Pancreas (tissue), 10 donors: Measurements from ENCODE around the gene SYTL3. TPM values are rescaled to one million over a fixed set of nuclear protein-coding genes. Genes with fewer than 3 reads are reported as not detected.
"Not testable (repeated sequence)": the region's sequence is repeated elsewhere in the genome, so short reads cannot be mapped to it uniquely, and the experiment has no call there.

Source experiments
- ATAC-seq, 4 donors: fragments of 200-7000 bp; cut with Tn5 transposase; one replicate each; pipeline versions ENCODE4 v1.8.0 to v1.9.1; 2020; ENCODE audit warnings: mild to moderate bottlenecking in 4 of 4, moderate library complexity in 4 of 4
- DNase-seq, 6 donors: peaks; one replicate each; pipeline ENCODE4 v3.0.0-alpha.2; 2020
- FAIRE-seq: peaks from 2 replicates; lab custom pipeline; 2012; peaks lifted over from hg19 to GRCh38; lab: Jason Lieb, UNC
- H3K27ac ChIP-seq, 4 donors: fragments of 200-600 bp; sonication (generic); 1 replicate in 3 of 4; 2 replicates in 1 of 4; pipeline versions ENCODE4 v1.5.0 to v1.8.0; 2020
- H3K27me3 ChIP-seq, 4 donors: fragments of 200-600 bp; one replicate each; pipeline ENCODE4 v1.8.0; 2021
- H3K36me3 ChIP-seq, 3 donors: fragments of 200-600 bp; sonication (generic) in 1 of 3; one replicate each; pipeline versions ENCODE4 v1.5.0 to v1.8.0; 2020 to 2021
- H3K4me1 ChIP-seq, 3 donors: fragments of 200-600 bp; one replicate each; pipeline ENCODE4 v1.8.0; 2021
- H3K4me3 ChIP-seq, 4 donors: fragments of 200-600 bp; sonication (generic) in 2 of 4; one replicate each; pipeline versions ENCODE4 v1.5.0 to v1.8.0; 2020 to 2021
- H3K9me3 ChIP-seq, 4 donors: fragments of 200-600 bp; one replicate each; pipeline ENCODE4 v1.8.0; 2021
- CTCF ChIP-seq, 4 donors: fragments of 200-600 bp; sonication (generic) in 3 of 4; IDR thresholded peaks; one replicate each; pipeline versions ENCODE4 v1.5.0 to v1.8.0; 2021; ENCODE audit warnings: antibody characterized with exemption in 4 of 4
- WGBS, 2 donors: extraction: QIAGEN DNeasy Blood & Tissue Kit; methylation state at CpG; one replicate each; pipeline ENCODE4 v1.1.7; 2013; 5-methylcytosine and 5-hydroxymethylcytosine counted together
- intact Hi-C, 3 donors: fragments of 100-400 bp; cut with DNase I; formaldehyde crosslinking; loops; one replicate each; pipeline versions ENCODE4 v1.11.1 to v1.14.2; 2022
- polyA plus RNA-seq, 2 donors: library from polyadenylated mRNA; stranded (reverse); fragments of 200-250 nt; gene quantifications; one replicate each; pipeline ENCODE4 v1.2.3, GENCODE V29; 2013
- total RNA-seq, 6 donors: library from RNA; stranded (reverse); fragmentation: NEBNext Ultra II Directional in 4 of 6; extraction: Animal tissue kit (Norgen Biotek cat#: 25700) in 4 of 6; gene quantifications; one replicate each; pipeline versions ENCODE4 v1.2.1 to v1.2.4, GENCODE V29; 2021 to 2023
- donor health status: healthy with polysubstance abuse.
- donor health status: DM: no; HTN: no; CAD: no; lungs with moderate emphysema.
- donor health status: DM: no; HTN: no; CAD: no.
- donor health status: control.
- donor health status: control.
- donor health status: Bipolar disorder and iron deficiency.
- donor health status: DM: yes; HTN: yes; CAD: no.
- donor health status: DM: no; HTN: no; CAD: no.
- donor health status: DM: no; HTN: no; CAD: no.
- donor health status: DM: yes; HTN: yes; CAD: no.

The SYTL3 gene
- total and polyA plus RNA-seq, 8 donors: 0.28 to 1.9 (median 0.83) TPM

DNA sequence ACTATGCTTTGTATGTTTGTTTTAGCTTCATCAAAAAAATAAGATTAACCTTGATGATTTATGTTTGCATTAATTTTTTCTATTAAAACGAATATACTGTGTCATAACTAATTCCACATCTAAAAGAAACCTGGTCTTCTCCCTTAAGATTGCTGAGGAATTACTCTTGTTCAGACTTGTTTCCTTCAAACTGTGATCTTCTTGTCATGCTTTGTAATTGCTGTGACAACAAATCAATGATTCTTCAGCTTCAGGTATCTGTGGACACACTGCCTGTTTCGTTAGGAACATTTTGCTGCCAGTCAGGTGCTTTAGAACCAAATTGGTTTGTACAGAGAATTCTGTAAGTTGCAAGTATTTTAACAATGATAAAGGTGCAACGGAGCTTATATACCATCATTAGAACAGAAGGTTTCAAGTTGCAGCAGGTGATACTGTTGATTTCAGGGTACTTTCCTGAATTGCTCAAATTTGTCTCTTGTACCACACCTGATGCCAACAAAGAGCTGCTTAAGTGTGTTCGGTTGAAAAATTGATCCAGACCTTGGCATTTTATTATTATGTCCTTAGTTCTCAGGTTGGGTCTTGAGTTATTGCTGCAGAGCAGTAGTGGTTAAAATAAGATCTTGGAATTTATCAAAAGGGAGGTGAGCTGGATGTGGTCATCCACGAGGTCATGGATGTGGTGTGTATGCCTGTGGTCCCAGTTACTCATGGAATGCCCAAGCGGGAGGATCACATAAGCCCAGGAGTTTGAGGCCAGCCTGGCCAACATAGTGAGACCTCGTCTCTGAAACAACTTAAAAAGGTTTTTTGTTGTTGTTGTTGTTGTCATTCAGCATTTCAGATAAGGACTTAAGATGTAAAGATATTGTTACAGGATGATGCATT is 19.5 kb downstream of the SYTL3 start:
- no peak overlapping the region for H3K4me3 ChIP-seq
- no peak for ATAC-seq
- intact Hi-C loops: no loop called here
- FAIRE-seq: no peak
- no peaks in the 10 kb centered on the region for H3K27me3 ChIP-seq
- TF ChIP-seq CTCF (IDR thresholded peaks at IDR 0.05): no peak
- H3K36me3 ChIP-seq: no peaks in the 10 kb centered on the region
- no peak for DNase-seq
- no peak overlapping the region for H3K27ac ChIP-seq
- peaks cover 4 to 7% (median 4%) of the 10 kb centered on the region in 3 donors for H3K4me1 ChIP-seq
- WGBS, 2 donors: 53 to 57% methylated on average over 7 of the region's 7 CpGs
- no peaks in the 10 kb centered on the region for H3K9me3 ChIP-seq

DNA sequence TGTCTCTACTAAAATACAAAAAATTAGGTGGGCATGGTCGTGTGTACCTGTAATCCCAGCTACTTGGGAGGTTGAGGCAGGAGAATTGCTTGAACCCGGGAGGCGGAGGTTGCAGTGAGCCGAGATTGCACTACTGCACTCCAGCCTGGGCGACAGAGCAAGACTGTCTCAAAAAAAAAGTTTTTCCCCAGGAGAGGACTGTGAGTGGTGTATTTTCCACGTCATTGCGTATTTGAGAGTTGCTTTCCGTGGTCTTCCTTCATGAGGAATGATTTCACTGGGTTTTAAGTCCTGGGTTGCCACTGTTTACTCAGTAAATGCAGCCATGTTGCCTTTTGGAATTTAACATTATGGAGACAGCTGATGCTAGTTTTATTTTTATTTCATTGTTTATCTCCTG is 22.3 kb downstream of the SYTL3 start:
- ATAC-seq, H3K4me3 ChIP-seq, DNase-seq, H3K27me3 ChIP-seq, H3K27ac ChIP-seq, H3K4me1 ChIP-seq, H3K9me3 ChIP-seq, H3K36me3 ChIP-seq, intact Hi-C loops, FAIRE-seq: not testable (repeated sequence)
- WGBS, 2 donors: 86 to 90% methylated on average over 8 of the region's 8 CpGs

DNA sequence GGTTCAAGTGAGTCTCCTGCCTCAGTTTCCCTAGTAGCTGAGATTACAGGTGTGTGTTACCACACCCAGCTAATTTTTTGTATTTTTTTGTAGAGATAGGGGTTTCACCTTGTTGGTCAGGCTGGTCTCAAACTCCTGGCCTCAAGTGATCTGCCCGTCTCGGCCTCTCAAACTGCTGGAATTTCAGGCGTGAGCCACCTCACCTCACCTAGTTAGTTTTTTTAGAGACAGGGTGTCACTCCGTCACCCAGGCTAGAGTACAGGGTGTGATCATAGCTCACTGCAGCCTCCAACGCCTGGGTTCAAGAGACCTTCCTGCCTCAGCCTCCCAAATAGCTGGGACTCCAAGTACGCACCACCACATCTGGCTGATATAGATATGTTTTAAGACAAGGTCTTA is 22.9 kb downstream of the SYTL3 start:
- H3K27me3 ChIP-seq: no peaks in the 10 kb centered on the region
- TF ChIP-seq CTCF (IDR thresholded peaks at IDR 0.05): no peak
- H3K4me3 ChIP-seq: no peak overlapping the region
- intact Hi-C loops: no loop called here
- H3K4me1 ChIP-seq: peaks cover 4 to 7% (median 4%) of the 10 kb centered on the region in 3 donors
- ATAC-seq (no peak), DNase-seq (no peak), FAIRE-seq (no peak)
- H3K9me3 ChIP-seq: no peaks in the 10 kb centered on the region
- H3K36me3 ChIP-seq: no peaks in the 10 kb centered on the region
- WGBS, 2 donors: 91 to 94% methylated on average over 6 of the region's 6 CpGs
- H3K27ac ChIP-seq: no peak overlapping the region

GRCh38 chr6:158674342-158675131 is 24.7 kb downstream of the SYTL3 start:
- FAIRE-seq (no peak), ATAC-seq (no peak)
- no peak overlapping the region for H3K27ac ChIP-seq

GRCh38 chr6:158677094-158677493 is 27.2 kb downstream of the SYTL3 start:
- intact Hi-C loops, ATAC-seq, H3K27me3 ChIP-seq, H3K4me1 ChIP-seq, H3K36me3 ChIP-seq, H3K9me3 ChIP-seq, DNase-seq, FAIRE-seq, H3K4me3 ChIP-seq, H3K27ac ChIP-seq: not testable (repeated sequence)
- 97 to 100% methylated on average over 3 of the region's 3 CpGs for WGBS, 2 donors

More at GRCh38 chr6:158674342-158675131, 24.7 kb downstream of the SYTL3 start:
- no peak for TF ChIP-seq CTCF (IDR thresholded peaks at IDR 0.05)
- Histone ChIP-seq H3K4me1 (peaks cover 4 to 5% (median 4%) of the 10 kb centered on the region in 3 donors), H3K9me3 (no peaks in the 10 kb centered on the region), H3K36me3 (no peaks in the 10 kb centered on the region), H3K27me3 (no peaks in the 10 kb centered on the region), H3K4me3 (no peak overlapping the region)
- no peak for DNase-seq
- intact Hi-C loops: no loop called here
- WGBS, 2 donors: 83% methylated on average over 14 of the region's 14 CpGs
